HG02840 (cell line): ENCODE measurements around the gene EXD3.

ENCODE experiments used
- ATAC-seq: cut with Tn5 transposase; IDR thresholded peaks from one replicate; pipeline ENCODE4 v1.9.1; 2021; ENCODE audit warnings: mild to moderate bottlenecking, moderate library complexity, moderate number of reproducible peaks; ENCODE audit not compliant: unreplicated experiment, low FRiP score

The EXD3 gene

GRCh38 chr9:137301081-137301947, 121.6 kb downstream of the EXD3 start:
- peak; percentile 18 for ATAC-seq

- no peak for ATAC-seq
Observed at GRCh38 chr9:137300567-137301080, 122.3 kb downstream of the EXD3 start.

- no peak for ATAC-seq
Observed at GRCh38 chr9:137299938-137300337, 123.0 kb downstream of the EXD3 start.

GRCh38 chr9:137299203-137299565, 123.8 kb downstream of the EXD3 start:
- no peak for ATAC-seq

- ATAC-seq = no peak
Observed at GRCh38 chr9:137298401-137299202, 124.4 kb downstream of the EXD3 start.

- ATAC-seq = no peak
Observed at GRCh38 chr9:137297966-137298365, 125.0 kb downstream of the EXD3 start.

GRCh38 chr9:137296670-137297664, 126.0 kb downstream of the EXD3 start:
- ATAC-seq = no peak

GRCh38 chr9:137295849-137296669, 126.9 kb downstream of the EXD3 start:
- ATAC-seq = no peak

- no peak for ATAC-seq
Observed at GRCh38 chr9:137295238-137295811, 127.6 kb downstream of the EXD3 start.

GRCh38 chr9:137294681-137295237, 128.2 kb downstream of the EXD3 start:
- no peak for ATAC-seq

GRCh38 chr9:137294091-137294680, 128.8 kb downstream of the EXD3 start:
- ATAC-seq = no peak

- no peak for ATAC-seq
Observed at GRCh38 chr9:137293482-137294090, 129.4 kb downstream of the EXD3 start.

GRCh38 chr9:137293094-137293481, 129.9 kb downstream of the EXD3 start:
- ATAC-seq = no peak

- no peak for ATAC-seq
Observed at GRCh38 chr9:137286975-137287383, 136.0 kb downstream of the EXD3 start.

GRCh38 chr9:137281345-137282116, 141.4 kb downstream of the EXD3 start:
- no peak for ATAC-seq

GRCh38 chr9:137280474-137281344, 142.3 kb downstream of the EXD3 start:
- no peak for ATAC-seq
